Thoracic aorta (tissue), 2 donors: ENCODE results near the gene FAM219B. TPM values are rescaled to one million over a fixed set of nuclear protein-coding genes. Genes with fewer than 3 reads are reported as not detected.

Experiments
- ATAC-seq: fragments of 150-250 bp; one replicate; pipeline ENCODE4 v1.8.0; 2017; ENCODE audit warnings: low read depth; ENCODE audit not compliant: insufficient number of reproducible peaks, low FRiP score
- DNase-seq: peaks from one replicate; pipeline ENCODE4 v3.0.0-alpha.2; 2020; ENCODE audit warnings: low spot score
- H3K27ac ChIP-seq, 2 donors: fragments of 200-600 bp; sonication (generic); 1 replicate in 1 of 2; 2 replicates in 1 of 2; pipeline ENCODE4 v1.5.1; 2016; ENCODE audit warnings: mild to moderate bottlenecking in 2 of 2, moderate library complexity in 2 of 2
- H3K27me3 ChIP-seq: fragments of 200-600 bp; sonication (generic); replicated peaks from 2 replicates; pipeline ENCODE4 v1.6.0; 2016; ENCODE audit warnings: mild to moderate bottlenecking; ENCODE audit not compliant: insufficient read depth
- H3K36me3 ChIP-seq: fragments of 200-600 bp; sonication (generic); one replicate; pipeline ENCODE4 v1.5.1; 2016
- H3K4me1 ChIP-seq, 2 donors: fragments of 200-600 bp; sonication (generic); 1 replicate in 1 of 2; 2 replicates in 1 of 2; pipeline versions ENCODE4 v1.5.1 to v1.6.0; 2016; ENCODE audit warnings: low read depth in 2 of 2, mild to moderate bottlenecking in 1 of 2; ENCODE audit not compliant: control insufficient read depth in 1 of 2
- H3K4me3 ChIP-seq: fragments of 200-600 bp; sonication (generic); 2 replicates; pipeline ENCODE4 v1.5.1; 2016; ENCODE audit warnings: mild to moderate bottlenecking
- H3K9me3 ChIP-seq: fragments of 200-600 bp; sonication (generic); 2 replicates; pipeline ENCODE4 v1.5.1; 2016
- CTCF ChIP-seq: fragments of 200-600 bp; sonication (generic); IDR thresholded peaks from one replicate; pipeline ENCODE4 v1.5.1; 2019; ENCODE audit warnings: antibody characterized with exemption
- total RNA-seq, 2 donors: library from RNA; depleted of rRNA; stranded (reverse); fragments of >200 nt; gene quantifications; one replicate each; pipeline versions ENCODE4 v1.1.0 to v1.2.3, GENCODE V29; 2016

Gene FAM219B
- total RNA-seq, 2 donors from 2014 or later, result 61.1 to 85.6 TPM

GRCh38 chr15:74884428-74885223 lies 22.0 kb downstream of the FAM219B start:
- ATAC-seq (no peak), DNase-seq (no peak)
- no peak for TF ChIP-seq CTCF
- Histone ChIP-seq H3K27me3 (no peaks in the 10 kb centered on the region), H3K4me3 (no peak overlapping the region), H3K27ac (no peak overlapping the region), H3K36me3 (no peaks in the 10 kb centered on the region), H3K9me3 (no peaks in the 10 kb centered on the region), H3K4me1 (peaks cover 5 to 9% of the 10 kb centered on the region in 2 donors)

GRCh38 chr15:74882528-74882927 lies 24.1 kb downstream of the FAM219B start:
- Histone ChIP-seq H3K9me3 (no peaks in the 10 kb centered on the region), H3K27me3 (no peaks in the 10 kb centered on the region), H3K4me3 (no peak overlapping the region), H3K36me3 (no peaks in the 10 kb centered on the region), H3K4me1 (no peaks in the 10 kb centered on the region), H3K27ac (no peak overlapping the region)
- TF ChIP-seq CTCF, result no peak
- no peak for ATAC-seq
- no peak for DNase-seq

DNA sequence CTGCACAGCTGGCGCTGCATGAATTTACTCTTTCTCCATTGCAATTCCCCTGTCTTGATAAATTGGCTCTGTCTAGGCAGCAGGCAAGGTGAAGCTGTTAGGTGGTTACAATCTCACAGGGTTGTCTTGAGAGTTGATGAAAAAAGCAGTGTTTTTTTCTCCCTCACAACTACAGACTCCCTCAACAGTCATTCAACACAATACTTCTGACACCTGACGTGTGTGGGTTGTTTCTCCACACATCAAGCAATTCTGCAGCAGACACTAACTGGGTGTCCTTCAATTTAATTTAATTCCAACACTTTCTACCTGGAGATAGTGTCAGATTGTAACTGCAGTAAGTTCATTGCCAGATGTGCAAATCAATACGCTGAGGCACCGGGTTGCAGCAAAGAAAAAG lies 28.4 kb downstream of the FAM219B start:
- Histone ChIP-seq H3K27ac (no peak overlapping the region), H3K27me3 (no peaks in the 10 kb centered on the region), H3K4me3 (no peak overlapping the region), H3K4me1 (peaks cover 0 to 5% of the 10 kb centered on the region in 2 donors), H3K36me3 (no peaks in the 10 kb centered on the region), H3K9me3 (no peaks in the 10 kb centered on the region)
- ATAC-seq, result no peak
- no peak for DNase-seq
- TF ChIP-seq CTCF, result no peak

DNA sequence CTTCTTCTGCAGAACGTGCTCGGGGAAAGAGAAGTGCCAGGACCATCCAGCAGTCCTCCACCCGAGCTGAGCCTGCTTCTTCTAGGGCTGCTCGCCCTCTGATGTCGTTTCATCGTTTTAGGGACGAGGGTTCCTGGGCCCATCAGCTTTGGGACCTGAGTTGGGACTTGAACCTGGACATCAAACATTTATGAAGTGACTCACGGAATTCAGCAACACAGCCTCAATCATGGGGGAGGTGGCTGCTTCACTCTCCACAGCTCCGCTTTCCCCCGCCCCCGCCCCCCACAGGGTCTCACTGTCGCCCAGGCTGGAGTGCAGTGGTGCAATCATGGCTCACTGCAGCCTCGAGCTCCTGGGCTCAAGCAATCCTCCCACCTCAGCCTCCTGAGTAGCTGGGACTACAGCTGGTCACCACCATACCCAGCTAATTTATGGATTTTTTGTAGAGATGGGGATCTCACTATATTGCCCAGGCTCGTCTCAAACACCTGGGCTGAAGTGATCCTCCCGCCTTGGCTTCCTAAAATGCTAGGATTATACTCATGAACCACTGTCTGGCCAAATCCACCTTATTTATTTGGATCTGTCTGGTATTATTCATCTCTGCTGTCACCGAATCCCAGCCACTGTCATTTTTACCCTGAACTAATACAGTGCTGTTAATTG lies 32.8 kb downstream of the FAM219B start:
- no peaks in the 10 kb centered on the region for H3K27me3 ChIP-seq
- DNase-seq, result no peak
- no peak for TF ChIP-seq CTCF
- H3K4me3 ChIP-seq, result peak overlapping the region; percentile 87
- no peak for ATAC-seq
- no peaks in the 10 kb centered on the region for H3K9me3 ChIP-seq
- no peaks in the 10 kb centered on the region for H3K36me3 ChIP-seq
- H3K4me1 ChIP-seq, result peaks cover 32 to 41% of the 10 kb centered on the region in 2 donors
- H3K27ac ChIP-seq, result peak overlapping the region; percentile 16 to 45

DNA sequence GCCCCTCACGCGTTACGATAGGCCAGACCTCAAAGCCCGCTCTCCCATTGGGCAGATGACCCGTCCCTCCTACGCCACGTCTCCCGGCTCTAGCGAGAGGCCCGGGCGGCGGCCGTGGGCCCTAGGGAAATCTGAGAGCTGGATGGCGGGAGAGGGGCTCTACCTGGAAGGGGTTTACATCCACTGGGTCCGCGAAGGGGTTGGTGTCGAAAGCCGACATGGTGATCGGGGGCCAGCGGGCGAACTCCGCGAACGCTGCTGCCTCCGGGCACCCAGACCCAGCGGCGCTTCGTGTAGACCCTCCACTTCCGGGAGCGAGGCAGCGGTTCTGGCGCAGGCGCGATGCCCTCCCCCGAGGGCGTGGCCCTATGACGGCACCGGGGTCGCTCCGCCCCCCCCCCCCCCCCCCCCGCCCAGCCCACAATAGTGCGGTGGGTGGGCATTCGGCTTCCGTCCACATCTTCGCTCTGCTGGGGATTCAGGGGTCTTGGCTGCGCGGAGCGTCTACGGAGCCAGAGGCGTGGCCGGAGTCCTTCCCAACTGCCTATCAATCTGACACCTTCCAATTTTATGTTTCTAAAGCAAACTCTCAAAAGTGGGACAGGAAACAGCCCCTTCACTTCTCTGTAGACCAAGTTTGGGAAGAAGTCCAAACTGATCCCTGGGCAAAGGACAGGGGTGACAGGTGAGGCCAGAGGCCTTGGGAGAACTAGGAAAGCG lies 33.5 kb downstream of the FAM219B start, which contains the start of gene SCAMP2:
TSS of gene SCAMP2 (minus strand) at position 330 of the 720 bp plus-strand sequence. CDS start at position 220, 110 bp downstream.
- Histone ChIP-seq H3K9me3 (no peaks in the 10 kb centered on the region), H3K4me1 (peaks cover 39 to 48% of the 10 kb centered on the region in 2 donors), H3K4me3 (peak within 1 kb of the TSS; percentile 87), H3K27me3 (no peaks in the 10 kb centered on the region), H3K36me3 (no peaks in the 10 kb centered on the region), H3K27ac (peak within 1 kb of the TSS; percentile 84 to 92)
- DNase-seq, result peak; percentile 74
- peak; percentile 93 for ATAC-seq
- no peak for TF ChIP-seq CTCF
